Measurements from ENCODE around the gene SCUBE1.

DNA sequence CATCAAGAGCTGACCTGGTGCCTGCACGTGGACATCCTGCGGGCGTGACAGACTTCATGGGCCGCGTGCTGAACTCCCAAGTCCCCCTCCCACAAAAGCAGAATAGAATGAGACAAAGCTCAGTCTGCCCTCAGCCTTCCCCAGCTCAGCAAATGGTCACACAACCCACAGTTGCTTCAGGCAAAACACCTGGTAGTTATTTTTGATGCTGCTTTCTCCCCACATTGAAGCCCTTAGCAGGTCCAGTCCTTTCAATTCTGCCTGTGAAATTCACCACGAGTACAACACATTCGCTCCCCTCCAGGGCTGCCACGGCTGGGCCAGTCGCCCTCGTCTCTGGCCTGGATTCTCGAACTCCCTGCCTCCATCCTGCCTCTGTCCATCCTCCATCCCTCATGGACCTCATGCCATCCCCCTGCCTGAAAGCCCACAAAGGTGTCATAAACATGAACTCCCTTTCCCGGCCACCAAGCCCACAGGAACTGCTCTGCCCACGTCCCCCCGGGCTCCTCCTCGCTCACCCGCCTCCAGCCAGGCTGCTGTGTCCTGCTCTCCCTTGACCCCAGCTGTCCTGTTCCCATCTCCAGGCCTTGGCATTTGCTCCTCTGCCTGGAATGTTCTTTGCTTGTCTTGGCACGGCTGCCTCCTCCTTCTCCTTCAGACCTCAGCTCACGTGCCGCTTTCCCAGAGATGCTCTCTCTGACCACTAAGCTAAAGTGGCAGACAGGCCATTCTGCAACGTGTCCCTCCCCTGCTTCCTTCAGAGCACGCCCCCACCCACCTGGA is 42.1 kb downstream of the SCUBE1 start:
- TF ChIP-seq, protein P1, sequence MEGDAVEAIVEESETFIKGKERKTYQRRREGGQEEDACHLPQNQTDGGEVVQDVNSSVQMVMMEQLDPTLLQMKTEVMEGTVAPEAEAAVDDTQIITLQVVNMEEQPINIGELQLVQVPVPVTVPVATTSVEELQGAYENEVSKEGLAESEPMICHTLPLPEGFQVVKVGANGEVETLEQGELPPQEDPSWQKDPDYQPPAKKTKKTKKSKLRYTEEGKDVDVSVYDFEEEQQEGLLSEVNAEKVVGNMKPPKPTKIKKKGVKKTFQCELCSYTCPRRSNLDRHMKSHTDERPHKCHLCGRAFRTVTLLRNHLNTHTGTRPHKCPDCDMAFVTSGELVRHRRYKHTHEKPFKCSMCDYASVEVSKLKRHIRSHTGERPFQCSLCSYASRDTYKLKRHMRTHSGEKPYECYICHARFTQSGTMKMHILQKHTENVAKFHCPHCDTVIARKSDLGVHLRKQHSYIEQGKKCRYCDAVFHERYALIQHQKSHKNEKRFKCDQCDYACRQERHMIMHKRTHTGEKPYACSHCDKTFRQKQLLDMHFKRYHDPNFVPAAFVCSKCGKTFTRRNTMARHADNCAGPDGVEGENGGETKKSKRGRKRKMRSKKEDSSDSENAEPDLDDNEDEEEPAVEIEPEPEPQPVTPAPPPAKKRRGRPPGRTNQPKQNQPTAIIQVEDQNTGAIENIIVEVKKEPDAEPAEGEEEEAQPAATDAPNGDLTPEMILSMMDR (conservative IDR thresholded peaks at IDR 0.05; ENCODE audit: low read length) = no peak
- no peak for TF ChIP-seq EZH2phosphoT487 (IDR thresholded peaks at IDR 0.05; ENCODE audit: borderline replicate concordance)

Data from Loucy (cell line).